Muscle layer of duodenum (tissue), 2 donors: Measurements from ENCODE around the gene PPFIA3.
"Not testable (repeated sequence)": the region's sequence is repeated elsewhere in the genome, so short reads cannot be mapped to it uniquely, and the experiment has no call there.

ENCODE experiments used
- H3K27ac ChIP-seq: one replicate; pipeline ENCODE4 v1.7.0; 2013; ENCODE audit warnings: mild to moderate bottlenecking, low read length
- H3K27me3 ChIP-seq: one replicate; pipeline ENCODE4 v1.7.0; 2013; ENCODE audit warnings: low read depth, mild to moderate bottlenecking, control low read depth, low read length
- H3K36me3 ChIP-seq, 2 donors: one replicate each; pipeline ENCODE4 v1.7.0; 2013; ENCODE audit warnings: low read length in 2 of 2, control low read depth in 1 of 2, mild to moderate bottlenecking in 1 of 2; ENCODE audit not compliant: insufficient read depth in 2 of 2, control insufficient read depth in 1 of 2
- H3K4me1 ChIP-seq, 2 donors: one replicate each; pipeline ENCODE4 v1.7.0; 2013; ENCODE audit warnings: low read length in 2 of 2, mild to moderate bottlenecking in 2 of 2, control low read depth in 1 of 2, moderate library complexity in 1 of 2; ENCODE audit not compliant: insufficient read depth in 2 of 2, control insufficient read depth in 1 of 2
- H3K4me3 ChIP-seq, 2 donors: one replicate each; pipeline ENCODE4 v1.7.0; 2013; ENCODE audit warnings: low read length in 2 of 2, low read depth in 1 of 2, mild to moderate bottlenecking in 1 of 2
- H3K9me3 ChIP-seq, 2 donors: one replicate each; pipeline ENCODE4 v1.7.0; 2013; ENCODE audit warnings: low read length in 2 of 2, control low read depth in 1 of 2, mild to moderate bottlenecking in 1 of 2; ENCODE audit not compliant: control insufficient read depth in 1 of 2
- donor health status: healthy.

The PPFIA3 gene

DNA sequence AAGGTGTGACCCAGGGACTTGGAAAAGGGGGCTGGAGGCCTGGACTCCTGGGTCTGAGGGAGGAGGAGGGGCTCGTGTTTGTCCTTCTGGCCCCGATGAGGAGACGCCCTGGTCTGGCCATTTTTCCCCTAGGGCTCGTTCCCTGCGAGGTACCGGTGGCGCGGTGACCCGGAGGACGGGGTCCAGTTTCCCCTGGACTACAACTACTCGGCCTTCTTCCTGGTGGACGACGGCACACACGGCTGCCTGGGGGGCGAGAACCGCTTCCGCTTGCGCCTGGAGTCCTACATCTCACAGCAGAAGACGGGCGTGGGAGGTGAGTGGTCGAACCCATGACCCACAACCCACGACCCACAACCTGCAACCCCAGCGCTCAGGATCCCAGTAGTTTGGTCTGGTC is 49.1 kb downstream of the PPFIA3 start:
- Histone ChIP-seq H3K27me3 (no peaks in the 10 kb centered on the region), H3K4me1 (peaks cover 3 to 9% of the 10 kb centered on the region in 2 donors), H3K9me3 (no peaks in the 10 kb centered on the region), H3K4me3 (no peak overlapping the region), H3K27ac (no peak overlapping the region), H3K36me3 (peaks cover 3 to 31% of the 10 kb centered on the region in 2 donors)

DNA sequence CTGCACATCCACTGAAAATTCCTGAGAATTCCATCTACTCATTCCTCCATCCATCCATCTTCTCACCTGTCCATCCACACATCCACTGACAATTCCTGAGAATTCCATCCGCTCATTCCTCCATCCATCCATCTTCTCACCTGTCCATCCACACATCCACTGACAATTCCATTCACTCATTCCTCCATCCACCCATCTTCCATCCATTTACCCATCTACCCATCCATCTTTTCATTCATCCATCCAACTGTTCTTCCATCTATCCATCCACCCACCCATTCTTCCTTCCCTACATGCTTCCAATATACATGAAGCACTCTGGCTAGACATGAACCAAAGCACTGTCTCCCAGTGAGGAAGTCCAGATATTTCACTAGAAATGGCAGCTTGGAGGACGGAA is 53.9 kb downstream of the PPFIA3 start:
- no peak overlapping the region for H3K4me3 ChIP-seq
- H3K36me3 ChIP-seq = peaks cover 3 to 36% of the 10 kb centered on the region in 2 donors
- no peak overlapping the region for H3K27ac ChIP-seq
- H3K4me1 ChIP-seq = no peaks in the 10 kb centered on the region
- no peaks in the 10 kb centered on the region for H3K27me3 ChIP-seq
- no peaks in the 10 kb centered on the region for H3K9me3 ChIP-seq

DNA sequence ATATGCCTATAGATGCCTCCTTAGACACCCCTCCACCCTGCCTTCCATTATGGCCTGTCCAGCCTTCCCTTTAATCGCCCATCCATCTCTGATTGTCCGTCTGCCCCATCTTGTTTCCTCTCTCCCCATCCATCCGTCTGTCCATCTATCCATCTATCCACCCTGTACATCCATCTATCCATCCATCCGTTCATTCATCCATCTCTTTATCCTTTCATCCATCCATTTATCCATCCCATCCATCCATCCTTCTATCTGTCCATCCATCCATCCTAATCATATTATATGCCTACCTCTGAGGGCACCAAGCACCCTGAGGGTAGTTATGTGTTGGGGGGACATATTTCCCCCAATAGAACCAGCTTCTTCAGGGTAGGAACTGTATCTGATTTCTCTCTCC is 61.3 kb downstream of the PPFIA3 start:
- H3K27ac ChIP-seq = no peak overlapping the region
- H3K4me3 ChIP-seq = no peak overlapping the region
- H3K27me3 ChIP-seq = no peaks in the 10 kb centered on the region
- no peaks in the 10 kb centered on the region for H3K4me1 ChIP-seq
- peaks cover 0 to 30% of the 10 kb centered on the region in 2 donors for H3K36me3 ChIP-seq
- no peaks in the 10 kb centered on the region for H3K9me3 ChIP-seq

DNA sequence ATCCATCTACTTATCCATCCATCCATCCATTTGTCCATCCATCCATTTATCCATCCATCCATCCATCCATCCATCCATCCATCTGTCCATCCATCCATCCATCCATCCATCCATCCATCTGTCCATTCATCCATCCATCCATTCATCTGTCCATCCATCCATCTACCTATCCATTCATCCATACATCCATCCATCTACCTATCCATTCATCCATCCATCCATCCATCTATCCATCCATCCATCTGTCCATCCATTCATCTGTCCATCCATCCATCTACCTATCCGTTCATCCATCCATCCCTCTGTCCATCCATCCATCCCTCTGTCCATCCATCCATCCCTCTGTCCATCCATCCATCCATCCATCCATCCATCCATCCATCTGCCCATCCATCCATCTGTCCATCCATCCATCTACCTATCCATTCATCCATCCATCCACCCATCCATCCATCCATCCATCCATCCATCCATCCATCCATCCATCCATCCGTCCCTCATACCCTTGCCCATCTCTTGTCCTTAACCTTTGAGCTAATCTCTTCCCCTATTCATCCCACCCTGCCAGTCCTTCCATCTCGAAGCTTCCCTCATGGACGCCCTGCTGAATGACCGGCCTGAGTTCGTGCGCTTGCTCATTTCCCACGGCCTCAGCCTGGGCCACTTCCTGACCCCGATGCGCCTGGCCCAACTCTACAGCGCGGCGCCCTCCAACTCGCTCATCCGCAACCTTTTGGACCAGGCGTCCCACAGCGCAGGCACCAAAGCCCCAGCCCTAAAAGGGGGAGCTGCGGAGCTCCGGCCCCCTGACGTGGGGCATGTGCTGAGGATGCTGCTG is 62.9 kb downstream of the PPFIA3 start:
- not testable (repeated sequence) for H3K4me3 ChIP-seq, H3K4me1 ChIP-seq, H3K9me3 ChIP-seq, H3K27me3 ChIP-seq, H3K27ac ChIP-seq
- H3K36me3 ChIP-seq = peaks cover 8 to 41% of the 10 kb centered on the region in 2 donors

DNA sequence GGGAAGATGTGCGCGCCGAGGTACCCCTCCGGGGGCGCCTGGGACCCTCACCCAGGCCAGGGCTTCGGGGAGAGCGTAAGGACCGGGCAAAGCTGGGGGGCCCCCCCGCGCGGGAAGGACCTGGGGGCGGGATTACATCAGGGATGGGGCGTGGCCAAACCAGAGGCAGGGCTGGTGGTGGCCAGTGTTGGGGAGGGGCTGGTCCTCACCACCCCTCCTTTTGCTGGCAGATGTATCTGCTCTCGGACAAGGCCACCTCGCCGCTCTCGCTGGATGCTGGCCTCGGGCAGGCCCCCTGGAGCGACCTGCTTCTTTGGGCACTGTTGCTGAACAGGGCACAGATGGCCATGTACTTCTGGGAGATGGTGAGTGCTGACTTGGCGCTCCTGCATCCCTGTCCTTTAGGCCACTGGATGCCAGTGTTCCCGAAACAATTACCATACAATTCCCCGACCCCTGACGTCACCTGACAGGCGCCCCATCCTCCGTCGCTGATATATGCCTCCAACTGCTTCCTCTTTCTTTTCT is 63.6 kb downstream of the PPFIA3 start:
- Histone ChIP-seq H3K36me3 (peaks cover 8 to 42% of the 10 kb centered on the region in 2 donors), H3K4me3 (no peak overlapping the region), H3K9me3 (no peaks in the 10 kb centered on the region), H3K27ac (no peak overlapping the region), H3K4me1 (no peaks in the 10 kb centered on the region), H3K27me3 (no peaks in the 10 kb centered on the region)

DNA sequence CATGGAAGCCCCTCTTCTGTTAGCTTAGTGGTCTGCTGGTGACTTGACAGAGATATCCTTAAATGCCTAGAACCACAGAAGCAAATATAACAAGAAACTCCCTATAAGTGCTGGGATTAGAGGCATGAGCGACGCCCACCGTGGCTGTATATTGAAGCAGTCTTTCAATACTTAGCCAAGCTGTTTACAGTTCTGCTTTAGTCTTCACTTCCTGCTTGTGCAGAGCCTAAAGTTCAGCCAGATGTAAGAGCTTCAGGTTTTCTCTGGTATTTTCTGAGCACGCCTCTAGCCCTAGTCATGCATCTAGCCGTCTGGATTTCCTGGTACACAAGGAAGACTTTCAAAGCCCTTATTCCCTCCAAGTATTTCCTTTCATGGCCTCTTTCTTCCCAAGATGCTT is 66.8 kb downstream of the PPFIA3 start:
- no peak overlapping the region for H3K27ac ChIP-seq
- H3K9me3 ChIP-seq = no peaks in the 10 kb centered on the region

DNA sequence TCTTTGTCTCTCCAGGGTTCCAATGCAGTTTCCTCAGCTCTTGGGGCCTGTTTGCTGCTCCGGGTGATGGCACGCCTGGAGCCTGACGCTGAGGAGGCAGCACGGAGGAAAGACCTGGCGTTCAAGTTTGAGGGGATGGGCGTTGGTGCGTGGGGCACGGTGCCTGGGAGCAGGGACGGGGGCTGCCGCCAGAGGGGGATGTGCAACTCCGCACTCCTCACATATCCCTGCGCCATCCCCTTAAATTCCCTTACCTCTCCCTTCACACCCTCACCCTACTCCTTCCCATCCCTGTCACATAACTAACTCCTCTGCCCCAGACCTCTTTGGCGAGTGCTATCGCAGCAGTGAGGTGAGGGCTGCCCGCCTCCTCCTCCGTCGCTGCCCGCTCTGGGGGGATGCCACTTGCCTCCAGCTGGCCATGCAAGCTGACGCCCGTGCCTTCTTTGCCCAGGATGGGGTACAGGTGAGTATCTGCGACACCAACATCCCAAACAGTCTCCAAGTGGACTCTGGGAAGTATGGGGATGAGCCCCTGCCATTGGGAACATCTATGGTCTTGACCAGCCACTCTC is 69.4 kb downstream of the PPFIA3 start:
- Histone ChIP-seq H3K36me3 (peaks cover 36 to 66% of the 10 kb centered on the region in 2 donors), H3K27ac (no peak overlapping the region), H3K4me3 (no peak overlapping the region), H3K9me3 (no peaks in the 10 kb centered on the region), H3K27me3 (no peaks in the 10 kb centered on the region), H3K4me1 (no peaks in the 10 kb centered on the region)

More for the DNA sequence above, 66.8 kb downstream of the PPFIA3 start:
- H3K36me3 ChIP-seq = peaks cover 33 to 67% of the 10 kb centered on the region in 2 donors
- no peaks in the 10 kb centered on the region for H3K4me1 ChIP-seq
- H3K27me3 ChIP-seq = no peaks in the 10 kb centered on the region
- no peak overlapping the region for H3K4me3 ChIP-seq

DNA sequence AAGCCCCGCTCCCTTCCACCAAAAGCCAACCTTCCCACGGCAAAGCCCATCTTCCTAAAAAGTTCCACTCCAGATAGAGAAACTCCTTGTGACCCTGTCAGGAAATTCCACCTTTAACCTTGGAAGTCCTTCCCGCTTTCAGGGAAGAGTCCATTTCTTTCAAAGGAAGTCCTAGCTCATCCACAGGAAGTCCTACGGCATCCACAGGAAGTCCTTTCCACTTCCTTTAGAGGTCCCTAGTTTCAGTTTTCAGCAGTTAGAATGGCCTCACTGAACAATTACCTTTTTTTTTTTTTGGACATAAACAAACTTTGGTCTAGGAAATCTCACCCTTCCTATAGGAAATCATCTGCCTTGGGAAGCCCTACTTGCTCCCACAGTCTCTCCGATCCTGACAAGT is 69.9 kb downstream of the PPFIA3 start:
- peaks cover 36 to 66% of the 10 kb centered on the region in 2 donors for H3K36me3 ChIP-seq
- H3K4me3 ChIP-seq = no peak overlapping the region
- no peaks in the 10 kb centered on the region for H3K9me3 ChIP-seq
- no peaks in the 10 kb centered on the region for H3K4me1 ChIP-seq
- no peak overlapping the region for H3K27ac ChIP-seq
- H3K27me3 ChIP-seq = no peaks in the 10 kb centered on the region

DNA sequence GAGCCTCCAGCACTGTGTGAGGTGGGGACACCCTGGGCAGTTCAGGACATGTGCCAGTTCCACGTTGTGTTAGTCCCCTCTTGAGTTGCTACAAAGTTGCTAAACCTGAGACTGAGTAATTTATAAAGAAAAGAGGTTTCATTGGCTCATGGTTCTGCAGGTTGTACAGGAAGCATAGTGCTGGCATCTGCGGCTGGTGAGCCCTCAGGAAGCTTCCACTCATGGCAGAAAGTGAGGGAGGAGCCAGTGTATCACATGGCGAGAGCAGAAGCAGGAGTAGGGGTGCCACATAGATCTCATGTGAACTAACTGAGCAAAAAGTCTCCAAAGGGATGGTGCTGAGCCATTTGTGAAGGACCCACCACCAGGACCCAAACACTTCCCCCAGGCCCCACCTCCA is 71.4 kb downstream of the PPFIA3 start:
- no peaks in the 10 kb centered on the region for H3K9me3 ChIP-seq
- H3K36me3 ChIP-seq = peaks cover 36 to 61% of the 10 kb centered on the region in 2 donors
- no peak overlapping the region for H3K27ac ChIP-seq
- no peaks in the 10 kb centered on the region for H3K4me1 ChIP-seq
- no peak overlapping the region for H3K4me3 ChIP-seq
- H3K27me3 ChIP-seq = no peaks in the 10 kb centered on the region

DNA sequence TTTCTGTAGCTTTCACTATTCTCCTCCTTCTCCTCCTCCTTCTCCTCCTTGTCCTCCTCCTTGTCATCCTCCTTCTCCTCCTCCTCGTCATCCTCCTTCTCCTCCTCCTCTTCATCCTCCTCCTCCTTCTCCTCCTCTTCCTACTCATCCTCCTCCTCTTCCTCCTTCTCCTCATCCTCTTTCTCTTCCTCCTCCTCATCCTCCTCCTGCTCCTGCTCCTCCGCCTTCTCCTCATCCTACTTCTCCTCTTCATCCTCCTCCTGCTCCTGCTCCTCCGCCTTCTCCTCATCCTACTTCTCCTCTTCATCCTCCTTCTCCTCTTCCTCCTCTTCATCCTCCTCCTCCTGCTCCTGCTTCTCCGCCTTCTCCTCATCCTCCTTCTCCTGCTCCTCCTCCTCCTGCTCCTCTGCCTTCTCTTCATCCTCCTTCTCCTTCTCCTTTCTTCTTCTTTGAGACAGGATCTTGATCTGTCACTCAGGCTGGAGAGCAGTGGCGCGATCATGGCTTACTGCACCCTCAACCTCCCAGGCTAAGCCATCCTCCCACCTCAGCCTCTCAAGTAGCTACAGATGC is 74.6 kb downstream of the PPFIA3 start:
- peaks cover 21 to 38% of the 10 kb centered on the region in 2 donors for H3K36me3 ChIP-seq
- H3K9me3 ChIP-seq = no peaks in the 10 kb centered on the region
- peaks cover 0 to 3% of the 10 kb centered on the region in 2 donors for H3K4me1 ChIP-seq
- no peak overlapping the region for H3K27ac ChIP-seq
- H3K27me3 ChIP-seq = no peaks in the 10 kb centered on the region
- H3K4me3 ChIP-seq = no peak overlapping the region

DNA sequence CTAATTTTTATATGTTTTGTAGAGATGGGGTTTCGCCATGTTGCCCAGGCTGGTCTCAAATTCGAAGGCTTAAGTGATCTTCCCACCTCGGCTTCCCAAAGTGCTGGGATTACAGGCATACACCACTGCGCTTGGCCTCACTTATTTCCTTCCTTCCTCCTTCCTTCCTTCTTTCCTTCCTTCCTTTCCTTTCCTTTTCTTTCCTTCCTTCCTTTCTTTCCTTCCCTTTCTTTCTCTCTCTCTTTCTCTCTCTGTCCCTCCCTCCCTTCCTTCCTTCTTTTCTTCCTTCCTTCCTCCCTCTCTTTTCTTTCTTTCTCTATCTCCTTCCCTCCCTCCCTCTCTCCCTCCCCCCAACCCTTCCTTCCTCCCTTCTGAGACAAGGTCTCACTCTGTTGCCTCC is 75.1 kb downstream of the PPFIA3 start:
- Histone ChIP-seq H3K36me3 (peaks cover 16 to 33% of the 10 kb centered on the region in 2 donors), H3K27ac (no peak overlapping the region), H3K27me3 (no peaks in the 10 kb centered on the region), H3K4me3 (no peak overlapping the region), H3K4me1 (peaks cover 0 to 3% of the 10 kb centered on the region in 2 donors), H3K9me3 (no peaks in the 10 kb centered on the region)
